ENCODE results near the gene GAPDHS. TPM values are rescaled to one million over a fixed set of nuclear protein-coding genes. Genes with fewer than 3 reads are reported as not detected.

The GAPDHS gene
- total RNA-seq, 1 donor from 2014 or later = not detected

GRCh38 chr19:35497406-35497805 lies 35.9 kb upstream of the GAPDHS start:
- Mint-ChIP-seq H3K4me3 (ENCODE audit: unreplicated experiment) (no peak overlapping the region), H3K9me3 (ENCODE audit: unreplicated experiment) (peaks cover 2% of the 10 kb centered on the region), H3K27me3 (ENCODE audit: unreplicated experiment) (no peaks in the 10 kb centered on the region), H3K36me3 (ENCODE audit: unreplicated experiment) (no peaks in the 10 kb centered on the region), H3K27ac (ENCODE audit: unreplicated experiment) (no peak overlapping the region), H3K4me1 (ENCODE audit: low read depth, unreplicated experiment) (peaks cover 2% of the 10 kb centered on the region)
- no peak for DNase-seq
- TF ChIP-seq CTCF (IDR thresholded peaks at IDR 0.05; ENCODE audit: partially characterized antibody, unreplicated experiment) = no peak

- peaks cover 2% of the 10 kb centered on the region for H3K4me1 Mint-ChIP-seq (ENCODE audit: low read depth, unreplicated experiment)
- no peaks in the 10 kb centered on the region for H3K27me3 Mint-ChIP-seq (ENCODE audit: unreplicated experiment)
- no peak for DNase-seq
- H3K9me3 Mint-ChIP-seq (ENCODE audit: unreplicated experiment) = peaks cover 3% of the 10 kb centered on the region
- no peak overlapping the region for H3K27ac Mint-ChIP-seq (ENCODE audit: unreplicated experiment)
- H3K4me3 Mint-ChIP-seq (ENCODE audit: unreplicated experiment) = no peak overlapping the region
- no peak for TF ChIP-seq CTCF (IDR thresholded peaks at IDR 0.05; ENCODE audit: partially characterized antibody, unreplicated experiment)
- no peaks in the 10 kb centered on the region for H3K36me3 Mint-ChIP-seq (ENCODE audit: unreplicated experiment)
Measured at GRCh38 chr19:35498220-35498619, 35.0 kb upstream of the GAPDHS start.

GRCh38 chr19:35498984-35499527 lies 34.2 kb upstream of the GAPDHS start:
- no peak for DNase-seq
- Mint-ChIP-seq H3K4me1 (ENCODE audit: low read depth, unreplicated experiment) (peaks cover 2% of the 10 kb centered on the region), H3K4me3 (ENCODE audit: unreplicated experiment) (no peak overlapping the region), H3K27me3 (ENCODE audit: unreplicated experiment) (no peaks in the 10 kb centered on the region), H3K36me3 (ENCODE audit: unreplicated experiment) (no peaks in the 10 kb centered on the region), H3K9me3 (ENCODE audit: unreplicated experiment) (peaks cover 3% of the 10 kb centered on the region), H3K27ac (ENCODE audit: unreplicated experiment) (no peak overlapping the region)
- no peak for TF ChIP-seq CTCF (IDR thresholded peaks at IDR 0.05; ENCODE audit: partially characterized antibody, unreplicated experiment)

- H3K27me3 Mint-ChIP-seq (ENCODE audit: unreplicated experiment) = peaks cover 3% of the 10 kb centered on the region
- no peak overlapping the region for H3K4me3 Mint-ChIP-seq (ENCODE audit: unreplicated experiment)
- no peak for TF ChIP-seq CTCF (IDR thresholded peaks at IDR 0.05; ENCODE audit: partially characterized antibody, unreplicated experiment)
- H3K27ac Mint-ChIP-seq (ENCODE audit: unreplicated experiment) = no peak overlapping the region
- H3K36me3 Mint-ChIP-seq (ENCODE audit: unreplicated experiment) = no peaks in the 10 kb centered on the region
- H3K4me1 Mint-ChIP-seq (ENCODE audit: low read depth, unreplicated experiment) = peaks cover under 1% of the 10 kb centered on the region
- H3K9me3 Mint-ChIP-seq (ENCODE audit: unreplicated experiment) = peaks cover 1% of the 10 kb centered on the region
- DNase-seq = no peak
Measured at GRCh38 chr19:35500611-35501010, 32.6 kb upstream of the GAPDHS start.

- Mint-ChIP-seq H3K4me1 (ENCODE audit: low read depth, unreplicated experiment) (no peaks in the 10 kb centered on the region), H3K4me3 (ENCODE audit: unreplicated experiment) (no peak overlapping the region), H3K27me3 (ENCODE audit: unreplicated experiment) (peaks cover 3% of the 10 kb centered on the region), H3K27ac (ENCODE audit: unreplicated experiment) (no peak overlapping the region), H3K9me3 (ENCODE audit: unreplicated experiment) (peaks cover 1% of the 10 kb centered on the region), H3K36me3 (ENCODE audit: unreplicated experiment) (no peaks in the 10 kb centered on the region)
- no peak for TF ChIP-seq CTCF (IDR thresholded peaks at IDR 0.05; ENCODE audit: partially characterized antibody, unreplicated experiment)
- no peak for DNase-seq
Measured at GRCh38 chr19:35501684-35502083, 31.6 kb upstream of the GAPDHS start.
